Kidney epithelial cell (primary cell): ENCODE data around the gene S100A14. TPM values are rescaled to one million over a fixed set of nuclear protein-coding genes. Genes with fewer than 3 reads are reported as not detected.
"Not testable (repeated sequence)": the region's sequence is repeated elsewhere in the genome, so short reads cannot be mapped to it uniquely, and the experiment has no call there.

Experiments used
- DNase-seq: peaks from one replicate; pipeline ENCODE4 v3.0.0-alpha.2; 2010; ENCODE audit warnings: low read depth
- H3K27me3 ChIP-seq: 2 replicates; pipeline ENCODE4 v1.6.0; 2011; ENCODE audit warnings: low read length; ENCODE audit not compliant: control insufficient read depth, insufficient read depth
- H3K36me3 ChIP-seq: 2 replicates; pipeline ENCODE4 v1.5.1; 2011; ENCODE audit warnings: low read length; ENCODE audit not compliant: control insufficient read depth, insufficient read depth
- H3K4me3 ChIP-seq: 2 replicates; pipeline ENCODE4 v1.5.1; 2011; ENCODE audit warnings: low read depth, mild to moderate bottlenecking, control low read depth, low read length
- total RNA-seq: library from RNA; depleted of rRNA; stranded (reverse); fragments of >200 nt; gene quantifications from 2 replicates; pipeline ENCODE4 v1.2.3, GENCODE V29; 2015
- TF ChIP-seq, protein P1 (sequence below): IDR thresholded peaks from 2 replicates; pipeline ENCODE4 v1.5.1; 2011; ENCODE audit warnings: mild to moderate bottlenecking, moderate library complexity, low read length, control low read depth, inconsistent platforms; ENCODE audit not compliant: insufficient read depth, poor library complexity, severe bottlenecking

S100A14 gene
- total RNA-seq, 1 donor from 2014 or later: 4.2 TPM

- no peak overlapping the region for H3K4me3 ChIP-seq
- peaks cover 2% of the 10 kb centered on the region for H3K36me3 ChIP-seq
- TF ChIP-seq, protein P1, sequence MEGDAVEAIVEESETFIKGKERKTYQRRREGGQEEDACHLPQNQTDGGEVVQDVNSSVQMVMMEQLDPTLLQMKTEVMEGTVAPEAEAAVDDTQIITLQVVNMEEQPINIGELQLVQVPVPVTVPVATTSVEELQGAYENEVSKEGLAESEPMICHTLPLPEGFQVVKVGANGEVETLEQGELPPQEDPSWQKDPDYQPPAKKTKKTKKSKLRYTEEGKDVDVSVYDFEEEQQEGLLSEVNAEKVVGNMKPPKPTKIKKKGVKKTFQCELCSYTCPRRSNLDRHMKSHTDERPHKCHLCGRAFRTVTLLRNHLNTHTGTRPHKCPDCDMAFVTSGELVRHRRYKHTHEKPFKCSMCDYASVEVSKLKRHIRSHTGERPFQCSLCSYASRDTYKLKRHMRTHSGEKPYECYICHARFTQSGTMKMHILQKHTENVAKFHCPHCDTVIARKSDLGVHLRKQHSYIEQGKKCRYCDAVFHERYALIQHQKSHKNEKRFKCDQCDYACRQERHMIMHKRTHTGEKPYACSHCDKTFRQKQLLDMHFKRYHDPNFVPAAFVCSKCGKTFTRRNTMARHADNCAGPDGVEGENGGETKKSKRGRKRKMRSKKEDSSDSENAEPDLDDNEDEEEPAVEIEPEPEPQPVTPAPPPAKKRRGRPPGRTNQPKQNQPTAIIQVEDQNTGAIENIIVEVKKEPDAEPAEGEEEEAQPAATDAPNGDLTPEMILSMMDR: no peak
- no peak for DNase-seq
- no peaks in the 10 kb centered on the region for H3K27me3 ChIP-seq
These were observed 27.0 kb upstream of the S100A14 start for GRCh38 chr1:153643100-153643499.

DNA sequence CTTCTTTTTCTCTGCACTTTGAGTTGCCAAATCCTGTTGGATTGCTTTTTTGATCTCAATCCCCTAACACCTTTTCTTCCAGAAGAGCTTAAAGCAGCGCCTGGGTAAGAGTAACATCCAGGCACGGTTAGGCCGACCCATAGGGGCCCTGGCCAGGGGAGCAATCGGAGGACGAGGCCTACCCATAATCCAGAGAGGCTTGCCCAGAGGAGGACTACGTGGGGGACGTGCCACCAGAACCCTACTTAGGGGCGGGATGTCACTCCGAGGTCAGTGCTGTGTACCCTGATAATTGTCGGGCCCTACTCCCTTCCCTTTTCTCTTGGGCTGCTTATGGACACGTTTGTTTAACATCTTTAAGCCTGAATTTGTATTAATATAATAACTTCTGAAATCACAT lies 26.0 kb upstream of the S100A14 start:
- DNase-seq: no peak
- H3K36me3 ChIP-seq: peaks cover 2% of the 10 kb centered on the region

DNA sequence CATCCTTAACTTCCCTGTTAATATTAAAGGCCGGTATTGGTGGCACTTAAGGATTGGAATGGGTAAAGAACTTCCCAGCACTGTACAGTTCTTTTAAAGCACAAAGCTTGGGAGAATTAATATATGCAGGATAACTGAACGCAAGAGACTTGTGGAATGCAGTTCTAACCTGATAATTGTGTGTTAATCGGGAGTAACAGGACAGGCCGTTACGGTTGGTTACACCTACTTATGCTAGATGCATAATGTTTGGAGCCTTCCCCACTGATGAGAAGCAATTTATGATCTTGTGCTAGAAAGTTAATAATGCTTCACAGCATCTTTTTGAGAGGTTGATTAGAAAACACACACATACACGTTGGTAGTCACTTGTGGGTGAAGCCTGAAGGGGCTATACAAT lies 24.7 kb upstream of the S100A14 start:
- peaks cover 6% of the 10 kb centered on the region for H3K36me3 ChIP-seq
- no peaks in the 10 kb centered on the region for H3K27me3 ChIP-seq
- TF ChIP-seq, protein P1: no peak
- DNase-seq: no peak
- H3K4me3 ChIP-seq: no peak overlapping the region

More for the DNA sequence above, 26.0 kb upstream of the S100A14 start:
- H3K4me3 ChIP-seq: no peak overlapping the region
- TF ChIP-seq, protein P1: no peak
- H3K27me3 ChIP-seq: no peaks in the 10 kb centered on the region

DNA sequence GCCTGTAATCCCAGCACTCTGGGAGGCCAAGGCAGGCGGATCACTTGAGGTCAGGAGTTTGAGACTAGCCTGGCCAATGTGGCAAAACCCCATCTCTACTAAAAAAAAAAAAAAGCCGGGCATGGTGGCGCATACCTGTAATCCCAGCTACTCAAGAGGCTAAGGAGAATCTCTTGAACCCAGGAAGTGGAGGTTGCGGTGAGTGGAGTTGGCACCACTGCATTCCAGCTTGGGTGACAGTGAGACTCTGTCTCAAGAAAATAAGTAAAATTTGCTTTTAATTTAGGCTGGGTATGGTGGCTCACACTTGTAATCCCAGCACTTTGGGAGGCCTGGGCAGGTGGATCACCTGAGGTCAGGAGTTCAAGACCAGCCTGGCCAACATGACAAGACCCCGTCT lies 24.1 kb upstream of the S100A14 start:
- H3K36me3 ChIP-seq, H3K4me3 ChIP-seq, H3K27me3 ChIP-seq, DNase-seq: not testable (repeated sequence)

GRCh38 chr1:153639280-153639679 lies 23.2 kb upstream of the S100A14 start:
- no peak for DNase-seq
- H3K4me3 ChIP-seq: no peak overlapping the region
- TF ChIP-seq, protein P1: no peak
- peaks cover 6% of the 10 kb centered on the region for H3K36me3 ChIP-seq
- H3K27me3 ChIP-seq: no peaks in the 10 kb centered on the region

GRCh38 chr1:153638261-153638660 lies 22.1 kb upstream of the S100A14 start:
- no peak for DNase-seq
- TF ChIP-seq, protein P1: no peak
- Histone ChIP-seq H3K4me3 (no peak overlapping the region), H3K27me3 (no peaks in the 10 kb centered on the region), H3K36me3 (peaks cover 6% of the 10 kb centered on the region)

- Histone ChIP-seq H3K36me3 (peaks cover 5% of the 10 kb centered on the region), H3K27me3 (no peaks in the 10 kb centered on the region), H3K4me3 (no peak overlapping the region)
- TF ChIP-seq, protein P1: no peak
- no peak for DNase-seq
These were observed 20.2 kb upstream of the S100A14 start for GRCh38 chr1:153636312-153636711.
